Fibroblast of lung (primary cell): ENCODE measurements around the gene MAP2K5.

Experiments used
- CTCF ChIP-seq, 2 donors: IDR thresholded peaks in 1 of 2; conservative IDR thresholded peaks in 1 of 2; 1 replicate in 1 of 2; 2 replicates in 1 of 2; pipeline ENCODE4 v1.5.1; 2011 to 2012; ENCODE audit warnings: low read length in 2 of 2, control low read depth in 1 of 2, inconsistent platforms in 1 of 2, low read depth in 1 of 2, mild to moderate bottlenecking in 1 of 2
- EZH2 ChIP-seq: IDR thresholded peaks from 2 replicates; pipeline ENCODE4 v1.5.1; 2012; ENCODE audit warnings: low read length, control low read depth, mild to moderate bottlenecking; ENCODE audit errors: missing control alignments

- TF ChIP-seq CTCF (conservative IDR thresholded peaks at IDR 0.05 in 1 of 2, IDR thresholded peaks at IDR 0.05 in 1 of 2; ENCODE audit: low read depth in 1 of 2, low read length in 2 of 2) (no peak), EZH2 (no peak)
Observed at GRCh38 chr15:67775998-67776397, 233.5 kb downstream of the MAP2K5 start.
